Colonic mucosa (tissue), 4 donors: ENCODE results near the gene TSPAN2. TPM values are rescaled to one million over a fixed set of nuclear protein-coding genes. Genes with fewer than 3 reads are reported as not detected.

Experiments
- DNase-seq: peaks from one replicate; pipeline ENCODE4 v3.0.0-alpha.2; 2020
- H3K27ac ChIP-seq: fragments of 200-600 bp; one replicate; pipeline ENCODE4 v1.8.0; 2021
- H3K27me3 ChIP-seq: fragments of 200-600 bp; one replicate; pipeline ENCODE4 v1.8.0; 2021
- H3K36me3 ChIP-seq: fragments of 200-600 bp; one replicate; pipeline ENCODE4 v1.8.0; 2021
- H3K4me1 ChIP-seq: fragments of 200-600 bp; one replicate; pipeline ENCODE4 v1.8.0; 2021; ENCODE audit warnings: mild to moderate bottlenecking
- H3K4me3 ChIP-seq: fragments of 200-600 bp; one replicate; pipeline ENCODE4 v1.8.0; 2021
- H3K9ac ChIP-seq, 2 donors: one replicate each; pipeline ENCODE4 v1.7.0; 2013; ENCODE audit warnings: control low read depth in 2 of 2, low read depth in 2 of 2, low read length in 2 of 2
- H3K9me3 ChIP-seq: fragments of 200-600 bp; one replicate; pipeline ENCODE4 v1.8.0; 2021
- intact Hi-C: fragments of 100-400 bp; cut with DNase I; formaldehyde crosslinking; loops from one replicate; pipeline ENCODE4 v1.14.1; 2022
- total RNA-seq, 2 donors: library from RNA; stranded (reverse); fragmentation: NEBNext Ultra II Directional in 1 of 2; extraction: Animal tissue kit (Norgen Biotek cat#: 25700) in 1 of 2; gene quantifications; one replicate each; pipeline ENCODE4 v1.2.1, GENCODE V29; 2021
- TF ChIP-seq, protein P1 (sequence below): fragments of 200-600 bp; IDR thresholded peaks from one replicate; pipeline ENCODE4 v1.8.0; 2022; ENCODE audit warnings: antibody characterized with exemption, mild to moderate bottlenecking
- donor health status: healthy.
- donor health status: DM: no; HTN: no; CAD: no.
- donor health status: DM: no; HTN: no; CAD: no.

The TSPAN2 gene
- total RNA-seq, 2 donors from 2014 or later, result 2.1 to 14.6 TPM

DNA sequence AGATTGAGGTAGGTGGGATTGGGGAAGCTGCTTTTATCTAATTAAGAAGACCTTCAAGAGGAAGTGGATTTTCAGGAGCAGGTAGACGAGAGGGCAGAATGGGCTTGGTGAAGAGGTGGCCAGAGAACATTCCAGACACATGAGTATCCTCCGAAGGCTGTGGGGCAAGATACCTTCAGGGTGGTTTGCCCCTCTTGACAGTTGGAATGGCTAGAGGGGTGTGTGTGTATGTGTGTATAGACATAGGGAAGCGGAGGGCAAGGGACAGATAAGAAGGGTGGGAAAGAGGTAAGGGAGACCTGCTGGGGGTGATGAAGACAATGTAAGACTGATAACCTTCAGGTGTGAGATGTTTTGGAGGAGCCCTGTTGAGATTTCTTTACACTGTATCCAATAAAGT is 46.8 kb upstream of the TSPAN2 start:
- intact Hi-C loops, result no loop called here
- no peak overlapping the region for H3K9ac ChIP-seq
- no peaks in the 10 kb centered on the region for H3K27me3 ChIP-seq
- H3K9me3 ChIP-seq, result no peaks in the 10 kb centered on the region
- H3K4me1 ChIP-seq, result no peaks in the 10 kb centered on the region
- no peak overlapping the region for H3K27ac ChIP-seq
- no peak overlapping the region for H3K4me3 ChIP-seq
- DNase-seq, result no peak
- TF ChIP-seq, protein P1, sequence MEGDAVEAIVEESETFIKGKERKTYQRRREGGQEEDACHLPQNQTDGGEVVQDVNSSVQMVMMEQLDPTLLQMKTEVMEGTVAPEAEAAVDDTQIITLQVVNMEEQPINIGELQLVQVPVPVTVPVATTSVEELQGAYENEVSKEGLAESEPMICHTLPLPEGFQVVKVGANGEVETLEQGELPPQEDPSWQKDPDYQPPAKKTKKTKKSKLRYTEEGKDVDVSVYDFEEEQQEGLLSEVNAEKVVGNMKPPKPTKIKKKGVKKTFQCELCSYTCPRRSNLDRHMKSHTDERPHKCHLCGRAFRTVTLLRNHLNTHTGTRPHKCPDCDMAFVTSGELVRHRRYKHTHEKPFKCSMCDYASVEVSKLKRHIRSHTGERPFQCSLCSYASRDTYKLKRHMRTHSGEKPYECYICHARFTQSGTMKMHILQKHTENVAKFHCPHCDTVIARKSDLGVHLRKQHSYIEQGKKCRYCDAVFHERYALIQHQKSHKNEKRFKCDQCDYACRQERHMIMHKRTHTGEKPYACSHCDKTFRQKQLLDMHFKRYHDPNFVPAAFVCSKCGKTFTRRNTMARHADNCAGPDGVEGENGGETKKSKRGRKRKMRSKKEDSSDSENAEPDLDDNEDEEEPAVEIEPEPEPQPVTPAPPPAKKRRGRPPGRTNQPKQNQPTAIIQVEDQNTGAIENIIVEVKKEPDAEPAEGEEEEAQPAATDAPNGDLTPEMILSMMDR, result no peak
- no peaks in the 10 kb centered on the region for H3K36me3 ChIP-seq

DNA sequence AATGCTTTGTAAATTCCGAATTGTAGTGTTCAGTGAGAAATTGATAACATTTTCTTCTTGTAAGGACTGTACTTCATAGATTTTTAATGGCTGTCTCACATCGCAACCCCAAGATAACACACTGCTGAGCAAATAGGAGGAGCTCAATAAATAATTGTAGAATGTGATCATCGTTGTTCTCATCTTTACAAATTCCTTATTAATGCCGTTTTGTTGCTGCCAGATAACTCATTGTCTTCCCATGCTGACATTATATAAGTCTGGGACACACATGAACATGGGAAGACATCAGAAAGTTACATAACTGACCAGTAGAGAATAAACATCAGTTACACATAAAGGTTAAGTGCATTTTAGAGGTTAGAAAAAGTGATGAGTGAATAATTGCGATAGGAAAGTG is 46.4 kb upstream of the TSPAN2 start:
- no peak overlapping the region for H3K27ac ChIP-seq
- TF ChIP-seq, protein P1, result no peak

DNA sequence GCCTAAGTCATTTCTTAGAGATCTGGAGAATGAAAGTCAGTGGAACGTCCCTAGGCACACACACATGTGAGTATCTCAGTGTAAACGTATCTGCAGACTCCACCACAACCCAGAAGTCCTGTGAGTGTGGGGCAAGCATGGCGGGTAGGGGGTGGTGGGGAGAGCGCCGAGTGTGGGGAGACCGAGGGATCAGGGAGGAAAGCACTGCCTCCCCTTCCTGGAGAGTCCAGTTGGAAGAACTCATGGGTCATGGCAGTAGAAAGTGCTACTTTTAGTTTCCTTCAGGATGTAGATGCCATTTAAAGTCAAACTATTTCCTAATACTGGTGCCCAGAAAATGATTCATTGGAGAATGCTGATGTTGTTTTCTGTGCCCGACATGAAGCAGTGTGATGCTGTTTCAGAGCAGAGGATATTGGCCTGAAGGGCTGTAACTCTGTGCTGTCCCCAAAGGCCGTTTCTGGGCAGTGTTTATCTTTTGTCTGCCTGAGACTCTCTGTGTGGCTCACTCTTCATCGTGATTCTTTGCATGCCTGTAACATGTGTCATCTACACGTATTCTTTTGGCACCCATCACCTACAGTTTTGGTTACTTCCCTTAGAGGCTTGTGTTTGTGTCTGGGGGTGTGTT is 45.7 kb upstream of the TSPAN2 start:
- no peak overlapping the region for H3K9ac ChIP-seq
- H3K4me3 ChIP-seq, result no peak overlapping the region
- TF ChIP-seq, protein P1, result no peak
- no peaks in the 10 kb centered on the region for H3K36me3 ChIP-seq
- no peaks in the 10 kb centered on the region for H3K4me1 ChIP-seq
- no peak overlapping the region for H3K27ac ChIP-seq
- no peak for DNase-seq
- intact Hi-C loops, result no loop called here
- no peaks in the 10 kb centered on the region for H3K27me3 ChIP-seq
- H3K9me3 ChIP-seq, result no peaks in the 10 kb centered on the region

More for the DNA sequence above, 46.4 kb upstream of the TSPAN2 start:
- DNase-seq, result no peak
- intact Hi-C loops, result no loop called here
- Histone ChIP-seq H3K9me3 (no peaks in the 10 kb centered on the region), H3K9ac (no peak overlapping the region), H3K36me3 (no peaks in the 10 kb centered on the region), H3K4me1 (no peaks in the 10 kb centered on the region), H3K4me3 (no peak overlapping the region), H3K27me3 (no peaks in the 10 kb centered on the region)

DNA sequence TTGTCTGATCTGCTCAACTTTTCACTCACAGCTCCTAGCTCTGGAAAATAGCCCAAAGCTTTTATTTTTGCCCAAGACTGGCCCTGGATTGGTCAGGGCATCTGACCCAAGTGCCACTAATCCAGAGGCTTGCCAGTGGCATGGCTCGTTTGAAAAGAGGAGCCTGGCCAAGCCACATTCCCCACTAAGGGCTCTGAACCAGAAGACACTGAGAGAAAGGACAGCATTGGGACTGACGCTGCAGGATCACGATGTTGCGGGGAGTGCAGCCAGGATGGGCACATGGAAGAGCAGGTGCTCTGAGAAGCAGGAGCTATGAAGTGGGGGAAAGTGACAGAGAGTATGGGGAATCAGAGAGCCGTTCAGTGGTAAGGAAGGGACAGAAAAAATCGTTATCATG is 44.9 kb upstream of the TSPAN2 start:
- no peak overlapping the region for H3K27ac ChIP-seq
- intact Hi-C loops, result no loop called here

DNA sequence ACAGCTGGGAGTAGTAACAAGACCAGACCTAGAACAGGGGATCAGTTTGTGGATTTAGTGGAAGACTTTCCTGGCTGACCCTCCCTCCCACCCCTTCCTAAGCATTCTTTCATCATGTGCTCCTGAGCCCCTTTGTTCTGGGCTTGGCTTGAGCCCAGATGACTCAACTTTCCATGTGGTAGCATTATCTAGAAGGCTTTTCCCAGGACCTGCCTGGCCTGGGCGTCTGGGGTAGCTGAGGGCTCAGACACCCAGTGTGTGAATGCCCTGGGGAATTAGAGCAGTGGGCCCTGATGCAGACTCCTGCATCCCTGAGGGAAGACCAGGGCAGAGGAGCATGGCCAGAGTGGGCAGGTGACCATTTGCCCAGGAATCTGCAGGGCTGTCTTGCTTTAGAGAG is 44.1 kb upstream of the TSPAN2 start:
- no peak overlapping the region for H3K27ac ChIP-seq
- no peak overlapping the region for H3K4me3 ChIP-seq
- H3K27me3 ChIP-seq, result no peaks in the 10 kb centered on the region
- no peaks in the 10 kb centered on the region for H3K36me3 ChIP-seq
- TF ChIP-seq, protein P1, result no peak
- no peak for DNase-seq
- H3K4me1 ChIP-seq, result no peaks in the 10 kb centered on the region
- intact Hi-C loops, result no loop called here
- H3K9ac ChIP-seq, result no peak overlapping the region
- H3K9me3 ChIP-seq, result no peaks in the 10 kb centered on the region

More for the DNA sequence above, 44.9 kb upstream of the TSPAN2 start:
- Histone ChIP-seq H3K9ac (no peak overlapping the region), H3K9me3 (no peaks in the 10 kb centered on the region), H3K4me1 (no peaks in the 10 kb centered on the region), H3K36me3 (no peaks in the 10 kb centered on the region), H3K4me3 (no peak overlapping the region), H3K27me3 (no peaks in the 10 kb centered on the region)
- TF ChIP-seq, protein P1, result no peak
- DNase-seq, result no peak
